Activated CD4-positive, alpha-beta T cell treated with anti-CD3 and anti-CD28 coated beads, Interleukin-2, amount 50 U/mL, for 24 hours (primary cell): Measurements from ENCODE around the gene TBC1D22A.

Source experiments
- DNase-seq, 2 donors: peaks; one replicate each; pipeline ENCODE4 v3.0.0-alpha.2; 2020; ENCODE audit warnings: low read depth in 1 of 2, low spot score in 1 of 2

Gene TBC1D22A

GRCh38 chr22:46830841-46831240 is 68.4 kb downstream of the TBC1D22A start:
- no peak for DNase-seq

- no peak for DNase-seq
These were observed 70.8 kb downstream of the TBC1D22A start for GRCh38 chr22:46833228-46833627.

- DNase-seq = no peak
These were observed 71.7 kb downstream of the TBC1D22A start for GRCh38 chr22:46834021-46834737.

- DNase-seq = no peak
These were observed 72.8 kb downstream of the TBC1D22A start for GRCh38 chr22:46835288-46835687.

- DNase-seq = no peak
These were observed 73.2 kb downstream of the TBC1D22A start for GRCh38 chr22:46835693-46836092.

GRCh38 chr22:46841522-46841921 is 79.1 kb downstream of the TBC1D22A start:
- no peak for DNase-seq

GRCh38 chr22:46842606-46843005 is 80.2 kb downstream of the TBC1D22A start:
- DNase-seq = no peak

- DNase-seq = no peak
These were observed 81.4 kb downstream of the TBC1D22A start for GRCh38 chr22:46843821-46844255.

- no peak for DNase-seq
These were observed 82.3 kb downstream of the TBC1D22A start for GRCh38 chr22:46844606-46845210.

GRCh38 chr22:46845296-46846149 is 83.1 kb downstream of the TBC1D22A start:
- DNase-seq = no peak

- DNase-seq = no peak
These were observed 83.8 kb downstream of the TBC1D22A start for GRCh38 chr22:46846150-46846831.

- DNase-seq = no peak
These were observed 84.4 kb downstream of the TBC1D22A start for GRCh38 chr22:46846832-46847355.

GRCh38 chr22:46848197-46848596 is 85.7 kb downstream of the TBC1D22A start:
- no peak for DNase-seq

- no peak for DNase-seq
These were observed 86.7 kb downstream of the TBC1D22A start for GRCh38 chr22:46849101-46849500.

- DNase-seq = no peak
These were observed 87.5 kb downstream of the TBC1D22A start for GRCh38 chr22:46849951-46850350.

GRCh38 chr22:46851311-46851710 is 88.9 kb downstream of the TBC1D22A start:
- no peak for DNase-seq

GRCh38 chr22:46851941-46852340 is 89.5 kb downstream of the TBC1D22A start:
- DNase-seq = no peak

GRCh38 chr22:46852771-46853170 is 90.3 kb downstream of the TBC1D22A start:
- DNase-seq = no peak

- no peak for DNase-seq
These were observed 90.7 kb downstream of the TBC1D22A start for GRCh38 chr22:46853191-46853590.

GRCh38 chr22:46854125-46854870 is 91.8 kb downstream of the TBC1D22A start:
- DNase-seq = no peak
